Ascending aorta (tissue), 2 donors: Measurements from ENCODE around the gene ADD1. TPM values are rescaled to one million over a fixed set of nuclear protein-coding genes. Genes with fewer than 3 reads are reported as not detected.

Experiments
- DNase-seq, 2 donors: peaks; one replicate each; pipeline ENCODE4 v3.0.0-alpha.2; 2019; ENCODE audit warnings: low spot score in 2 of 2
- H3K27ac ChIP-seq, 2 donors: fragments of 200-600 bp; sonication (generic); one replicate each; pipeline ENCODE4 v1.5.1; 2016 to 2017; ENCODE audit warnings: mild to moderate bottlenecking in 1 of 2
- H3K27me3 ChIP-seq: fragments of 200-600 bp; sonication (generic); one replicate; pipeline ENCODE4 v1.5.1; 2017
- H3K36me3 ChIP-seq, 2 donors: fragments of 200-600 bp; sonication (generic); one replicate each; pipeline ENCODE4 v1.5.1; 2016
- H3K4me1 ChIP-seq, 2 donors: fragments of 200-600 bp; sonication (generic); one replicate each; pipeline ENCODE4 v1.5.1; 2016 to 2017; ENCODE audit warnings: mild to moderate bottlenecking in 1 of 2
- H3K4me3 ChIP-seq, 2 donors: fragments of 200-600 bp; sonication (generic); one replicate each; pipeline ENCODE4 v1.5.1; 2016 to 2017; ENCODE audit warnings: mild to moderate bottlenecking in 1 of 2
- H3K9me3 ChIP-seq, 2 donors: fragments of 200-600 bp; sonication (generic); one replicate each; pipeline ENCODE4 v1.5.1; 2016
- intact Hi-C: fragments of 100-400 bp; cut with DNase I; formaldehyde crosslinking; loops from one replicate; pipeline ENCODE4 v1.15.1; 2023
- total RNA-seq: library from RNA; depleted of rRNA; stranded (reverse); fragments of >200 nt; gene quantifications from one replicate; pipeline ENCODE4 v1.1.0, GENCODE V29; 2016
- TF ChIP-seq, protein P1 (sequence below), 3 experiments: fragments of 200-600 bp in 2 of 3; fragments of 450-650 bp in 1 of 3; sonication (generic) in 2 of 3; IDR thresholded peaks; one replicate each; pipeline ENCODE4 v1.5.1; 2016 to 2019; ENCODE audit warnings: antibody characterized with exemption in 3 of 3, mild to moderate bottlenecking in 1 of 3, moderate library complexity in 1 of 3

Gene ADD1
- total RNA-seq, 1 donor from 2014 or later: 261 TPM

DNA sequence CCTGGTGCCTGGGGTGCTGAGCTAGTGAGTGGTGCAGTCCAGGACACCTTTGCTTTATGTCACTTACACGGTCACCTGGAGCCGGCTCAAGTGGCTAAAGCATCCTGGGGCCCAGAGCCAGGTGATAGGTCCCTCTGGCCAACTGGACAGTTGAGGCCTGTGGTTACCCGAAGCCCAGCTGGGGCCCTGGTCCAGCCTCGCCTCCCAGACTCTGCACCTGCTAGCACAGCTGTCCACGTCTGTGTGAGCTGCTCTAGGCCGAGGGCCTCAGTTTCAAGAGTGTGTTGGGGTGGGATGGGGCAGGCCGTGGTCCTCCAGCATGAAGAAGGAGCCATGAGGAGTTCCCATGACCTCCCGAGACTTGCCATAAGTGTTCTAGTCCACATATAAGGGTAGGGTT, 7.7 kb upstream of the ADD1 start:
- no peaks in the 10 kb centered on the region for H3K9me3 ChIP-seq
- peaks cover 8 to 10% of the 10 kb centered on the region in 2 donors for H3K4me1 ChIP-seq
- TF ChIP-seq, protein P1, sequence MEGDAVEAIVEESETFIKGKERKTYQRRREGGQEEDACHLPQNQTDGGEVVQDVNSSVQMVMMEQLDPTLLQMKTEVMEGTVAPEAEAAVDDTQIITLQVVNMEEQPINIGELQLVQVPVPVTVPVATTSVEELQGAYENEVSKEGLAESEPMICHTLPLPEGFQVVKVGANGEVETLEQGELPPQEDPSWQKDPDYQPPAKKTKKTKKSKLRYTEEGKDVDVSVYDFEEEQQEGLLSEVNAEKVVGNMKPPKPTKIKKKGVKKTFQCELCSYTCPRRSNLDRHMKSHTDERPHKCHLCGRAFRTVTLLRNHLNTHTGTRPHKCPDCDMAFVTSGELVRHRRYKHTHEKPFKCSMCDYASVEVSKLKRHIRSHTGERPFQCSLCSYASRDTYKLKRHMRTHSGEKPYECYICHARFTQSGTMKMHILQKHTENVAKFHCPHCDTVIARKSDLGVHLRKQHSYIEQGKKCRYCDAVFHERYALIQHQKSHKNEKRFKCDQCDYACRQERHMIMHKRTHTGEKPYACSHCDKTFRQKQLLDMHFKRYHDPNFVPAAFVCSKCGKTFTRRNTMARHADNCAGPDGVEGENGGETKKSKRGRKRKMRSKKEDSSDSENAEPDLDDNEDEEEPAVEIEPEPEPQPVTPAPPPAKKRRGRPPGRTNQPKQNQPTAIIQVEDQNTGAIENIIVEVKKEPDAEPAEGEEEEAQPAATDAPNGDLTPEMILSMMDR (IDR thresholded peaks at IDR 0.05): no peak
- H3K27me3 ChIP-seq: no peaks in the 10 kb centered on the region
- DNase-seq: no peak
- no peak overlapping the region for H3K4me3 ChIP-seq
- peaks cover 4 to 10% of the 10 kb centered on the region in 2 donors for H3K36me3 ChIP-seq
- intact Hi-C loops: no loop called here
- peak overlapping the region in 1 of 2 donors; percentile 3 for H3K27ac ChIP-seq

DNA sequence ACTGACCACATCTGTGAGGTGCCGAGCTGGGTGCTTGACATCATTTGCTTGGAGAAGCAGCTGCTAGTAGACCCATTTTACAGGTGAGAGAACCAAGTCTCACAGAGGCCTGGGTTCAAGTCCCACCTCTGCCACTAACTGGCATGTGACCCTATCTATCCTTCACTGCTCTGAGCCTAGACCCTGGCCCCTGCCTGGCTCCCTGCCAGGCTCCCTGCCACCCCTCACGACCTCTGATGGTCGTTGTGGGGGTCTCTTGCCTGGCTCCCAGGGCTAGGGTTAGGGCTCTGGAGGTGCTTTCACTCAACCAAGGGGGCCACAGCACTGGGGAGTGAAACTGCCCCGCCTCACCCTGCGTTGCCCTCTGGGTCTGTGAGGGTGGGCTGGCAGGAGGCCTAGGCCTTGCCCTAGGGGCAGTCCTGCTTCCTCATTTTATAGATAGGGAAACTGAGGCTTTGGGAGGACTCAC, 7.2 kb upstream of the ADD1 start:
- intact Hi-C loops: no loop called here
- Histone ChIP-seq H3K4me1 (peaks cover 8 to 10% of the 10 kb centered on the region in 2 donors), H3K9me3 (no peaks in the 10 kb centered on the region), H3K27ac (peak overlapping the region in 1 of 2 donors; percentile 3), H3K27me3 (no peaks in the 10 kb centered on the region), H3K36me3 (peaks cover 4 to 10% of the 10 kb centered on the region in 2 donors), H3K4me3 (no peak overlapping the region)
- TF ChIP-seq, protein P1 (IDR thresholded peaks at IDR 0.05): no peak
- no peak for DNase-seq

- no peak for DNase-seq
- intact Hi-C loops: no loop called here
- H3K36me3 ChIP-seq: peaks cover under 1 to 8% of the 10 kb centered on the region in 2 donors
- peaks cover 8 to 11% of the 10 kb centered on the region in 2 donors for H3K4me1 ChIP-seq
- TF ChIP-seq, protein P1 (IDR thresholded peaks at IDR 0.05): no peak
- peak overlapping the region; percentile 68 to 77 for H3K27ac ChIP-seq
- H3K27me3 ChIP-seq: no peaks in the 10 kb centered on the region
- no peaks in the 10 kb centered on the region for H3K9me3 ChIP-seq
- H3K4me3 ChIP-seq: peak overlapping the region; percentile 1 to 51
These were observed 6.3 kb upstream of the ADD1 start for GRCh38 chr4:2837110-2837903.

GRCh38 chr4:2837904-2838496, 5.6 kb upstream of the ADD1 start:
- DNase-seq: peak in 1 of 2 donors; percentile 81
- Histone ChIP-seq H3K27me3 (no peaks in the 10 kb centered on the region), H3K9me3 (no peaks in the 10 kb centered on the region), H3K4me1 (peaks cover 11 to 15% of the 10 kb centered on the region in 2 donors), H3K4me3 (peak overlapping the region; percentile 1 to 51), H3K27ac (peak overlapping the region; percentile 68 to 77), H3K36me3 (peaks cover 0 to 7% of the 10 kb centered on the region in 2 donors)
- TF ChIP-seq, protein P1 (IDR thresholded peaks at IDR 0.05): no peak
- intact Hi-C loops: no loop called here

DNA sequence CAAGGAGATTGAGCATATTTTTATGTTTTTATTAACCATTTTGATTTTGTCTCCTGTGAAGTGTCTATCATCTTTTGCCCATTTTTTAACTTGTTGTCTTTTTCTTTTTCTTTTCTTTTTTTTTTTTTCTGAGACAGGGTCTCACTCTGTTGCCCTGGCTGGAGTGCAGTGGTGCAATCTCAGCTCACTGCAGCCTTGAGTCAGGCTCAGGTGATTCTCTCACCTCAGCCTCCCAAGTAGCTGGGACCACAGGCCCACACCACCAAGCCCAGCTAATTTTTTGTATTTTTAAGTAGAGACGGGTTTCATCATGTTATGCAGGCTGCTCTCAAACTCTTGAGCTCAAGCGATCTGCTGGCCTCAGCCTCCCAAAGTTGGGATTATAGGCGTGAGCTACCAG, 4.6 kb upstream of the ADD1 start:
- DNase-seq: peak in 1 of 2 donors; percentile 3
- Histone ChIP-seq H3K9me3 (no peaks in the 10 kb centered on the region), H3K4me1 (peaks cover 11 to 15% of the 10 kb centered on the region in 2 donors), H3K4me3 (no peak overlapping the region), H3K27ac (peak overlapping the region in 1 of 2 donors; percentile 68), H3K36me3 (no peaks in the 10 kb centered on the region), H3K27me3 (no peaks in the 10 kb centered on the region)
- TF ChIP-seq, protein P1 (IDR thresholded peaks at IDR 0.05): no peak
- intact Hi-C loops: no loop called here
